ENCODE measurements around the gene ARHGAP26. TPM values are rescaled to one million over a fixed set of nuclear protein-coding genes. Genes with fewer than 3 reads are reported as not detected.

ARHGAP26 gene
- total RNA-seq, 1 experiment from 2014 or later = 65.5 TPM

DNA sequence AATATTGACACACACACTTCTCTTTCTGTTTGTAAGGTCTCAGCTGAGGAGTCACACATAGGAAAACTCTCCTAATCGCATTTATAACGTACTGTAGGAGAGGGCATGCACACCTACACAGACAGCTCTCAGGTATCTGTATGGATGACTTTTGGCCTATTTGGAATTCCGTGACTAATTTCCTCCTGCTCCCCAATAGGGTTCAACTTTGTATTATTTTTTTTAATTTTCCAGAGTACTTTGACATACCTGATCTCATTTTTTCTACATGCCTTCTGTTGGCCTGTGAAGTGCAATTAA, 195.9 kb downstream of the ARHGAP26 start:
- TF ChIP-seq POLR2AphosphoS5 (IDR thresholded peaks at IDR 0.05; ENCODE audit: low read depth, low read length) = no peak
- TF ChIP-seq, protein P1, sequence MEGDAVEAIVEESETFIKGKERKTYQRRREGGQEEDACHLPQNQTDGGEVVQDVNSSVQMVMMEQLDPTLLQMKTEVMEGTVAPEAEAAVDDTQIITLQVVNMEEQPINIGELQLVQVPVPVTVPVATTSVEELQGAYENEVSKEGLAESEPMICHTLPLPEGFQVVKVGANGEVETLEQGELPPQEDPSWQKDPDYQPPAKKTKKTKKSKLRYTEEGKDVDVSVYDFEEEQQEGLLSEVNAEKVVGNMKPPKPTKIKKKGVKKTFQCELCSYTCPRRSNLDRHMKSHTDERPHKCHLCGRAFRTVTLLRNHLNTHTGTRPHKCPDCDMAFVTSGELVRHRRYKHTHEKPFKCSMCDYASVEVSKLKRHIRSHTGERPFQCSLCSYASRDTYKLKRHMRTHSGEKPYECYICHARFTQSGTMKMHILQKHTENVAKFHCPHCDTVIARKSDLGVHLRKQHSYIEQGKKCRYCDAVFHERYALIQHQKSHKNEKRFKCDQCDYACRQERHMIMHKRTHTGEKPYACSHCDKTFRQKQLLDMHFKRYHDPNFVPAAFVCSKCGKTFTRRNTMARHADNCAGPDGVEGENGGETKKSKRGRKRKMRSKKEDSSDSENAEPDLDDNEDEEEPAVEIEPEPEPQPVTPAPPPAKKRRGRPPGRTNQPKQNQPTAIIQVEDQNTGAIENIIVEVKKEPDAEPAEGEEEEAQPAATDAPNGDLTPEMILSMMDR (IDR thresholded peaks at IDR 0.05) = no peak
- TF ChIP-seq TCF7L2 (IDR thresholded peaks at IDR 0.05; ENCODE audit: low read depth, low read length) = no peak
- TF ChIP-seq, protein P2, sequence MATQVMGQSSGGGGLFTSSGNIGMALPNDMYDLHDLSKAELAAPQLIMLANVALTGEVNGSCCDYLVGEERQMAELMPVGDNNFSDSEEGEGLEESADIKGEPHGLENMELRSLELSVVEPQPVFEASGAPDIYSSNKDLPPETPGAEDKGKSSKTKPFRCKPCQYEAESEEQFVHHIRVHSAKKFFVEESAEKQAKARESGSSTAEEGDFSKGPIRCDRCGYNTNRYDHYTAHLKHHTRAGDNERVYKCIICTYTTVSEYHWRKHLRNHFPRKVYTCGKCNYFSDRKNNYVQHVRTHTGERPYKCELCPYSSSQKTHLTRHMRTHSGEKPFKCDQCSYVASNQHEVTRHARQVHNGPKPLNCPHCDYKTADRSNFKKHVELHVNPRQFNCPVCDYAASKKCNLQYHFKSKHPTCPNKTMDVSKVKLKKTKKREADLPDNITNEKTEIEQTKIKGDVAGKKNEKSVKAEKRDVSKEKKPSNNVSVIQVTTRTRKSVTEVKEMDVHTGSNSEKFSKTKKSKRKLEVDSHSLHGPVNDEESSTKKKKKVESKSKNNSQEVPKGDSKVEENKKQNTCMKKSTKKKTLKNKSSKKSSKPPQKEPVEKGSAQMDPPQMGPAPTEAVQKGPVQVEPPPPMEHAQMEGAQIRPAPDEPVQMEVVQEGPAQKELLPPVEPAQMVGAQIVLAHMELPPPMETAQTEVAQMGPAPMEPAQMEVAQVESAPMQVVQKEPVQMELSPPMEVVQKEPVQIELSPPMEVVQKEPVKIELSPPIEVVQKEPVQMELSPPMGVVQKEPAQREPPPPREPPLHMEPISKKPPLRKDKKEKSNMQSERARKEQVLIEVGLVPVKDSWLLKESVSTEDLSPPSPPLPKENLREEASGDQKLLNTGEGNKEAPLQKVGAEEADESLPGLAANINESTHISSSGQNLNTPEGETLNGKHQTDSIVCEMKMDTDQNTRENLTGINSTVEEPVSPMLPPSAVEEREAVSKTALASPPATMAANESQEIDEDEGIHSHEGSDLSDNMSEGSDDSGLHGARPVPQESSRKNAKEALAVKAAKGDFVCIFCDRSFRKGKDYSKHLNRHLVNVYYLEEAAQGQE (IDR thresholded peaks at IDR 0.05; ENCODE audit: insufficient read depth in 1 of 2, low read depth in 2 of 2, low read length in 1 of 2) = no peak
- TF ChIP-seq SIN3A (IDR thresholded peaks at IDR 0.05; ENCODE audit: borderline replicate concordance, insufficient read depth, low read depth, low read length) = no peak
- H3K4me3 ChIP-seq (ENCODE audit: low read depth in 2 of 2, low read length in 2 of 2) = no peak overlapping the region
- H3K4me1 ChIP-seq (ENCODE audit: control insufficient read depth, insufficient read depth, low read length) = no peaks in the 10 kb centered on the region
- no peak overlapping the region for H3K27ac ChIP-seq (ENCODE audit: low read length)
- H3K9me3 ChIP-seq (ENCODE audit: control insufficient read depth, insufficient read depth, low read depth, low read length) = no peaks in the 10 kb centered on the region
- in situ Hi-C loops (cut with HindIII; ENCODE audit: low pct_unique_long_range_greater_than_20kb, low sequenced_read_pairs) (no loop called here), intact Hi-C loops (cut with micrococcal nuclease; ENCODE audit: unreplicated experiment) (no loop called here)
- CTCF ChIA-PET = no interaction called here
- no TSS peak for BruUV-seq (replicated peaks)
- POLR2A ChIA-PET = no interaction called here
- ATAC-seq (no peak), DNase-seq (ENCODE audit: low read depth, low spot score) (no peak)
- no peaks in the 10 kb centered on the region for H3K27me3 ChIP-seq (ENCODE audit: control insufficient read depth, insufficient read depth, low read length)
- H3K36me3 ChIP-seq (ENCODE audit: control insufficient read depth, insufficient read depth, low read length) = no peaks in the 10 kb centered on the region

DNA sequence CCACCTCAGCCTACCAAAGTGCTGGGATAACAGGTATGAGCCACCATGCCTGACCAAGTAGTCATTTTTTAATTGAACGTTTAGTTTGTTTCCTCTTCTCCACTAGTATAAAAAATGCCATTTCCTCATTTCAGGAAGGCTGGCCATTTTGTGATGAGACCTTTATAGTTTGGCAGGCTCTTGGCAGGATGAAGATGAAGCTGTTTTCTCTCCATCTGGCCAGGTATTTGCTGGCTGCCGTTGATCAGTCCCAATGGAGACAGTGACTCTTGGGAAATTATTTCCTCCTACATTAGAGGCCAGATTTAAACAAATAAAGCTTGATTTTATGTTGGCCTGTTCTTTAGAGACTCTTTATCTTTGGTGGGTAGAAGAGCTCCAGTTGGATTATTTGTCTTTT, 199.0 kb downstream of the ARHGAP26 start:
- BruUV-seq (replicated peaks) = no TSS peak
- H3K27ac ChIP-seq (ENCODE audit: low read length) = no peak overlapping the region
- no peak for ATAC-seq
- no peaks in the 10 kb centered on the region for H3K27me3 ChIP-seq (ENCODE audit: control insufficient read depth, insufficient read depth, low read length)
- intact Hi-C loops (cut with micrococcal nuclease; ENCODE audit: unreplicated experiment) = no loop called here
- no peaks in the 10 kb centered on the region for H3K4me1 ChIP-seq (ENCODE audit: control insufficient read depth, insufficient read depth, low read length)
- H3K36me3 ChIP-seq (ENCODE audit: control insufficient read depth, insufficient read depth, low read length) = no peaks in the 10 kb centered on the region
- POLR2A ChIA-PET = no interaction called here
- no peak for DNase-seq (ENCODE audit: low read depth, low spot score)
- H3K4me3 ChIP-seq (ENCODE audit: low read depth in 2 of 2, low read length in 2 of 2) = no peak overlapping the region
- TF ChIP-seq SIN3A (IDR thresholded peaks at IDR 0.05; ENCODE audit: borderline replicate concordance, insufficient read depth, low read depth, low read length) (no peak), TCF7L2 (IDR thresholded peaks at IDR 0.05; ENCODE audit: low read depth, low read length) (no peak), POLR2AphosphoS5 (IDR thresholded peaks at IDR 0.05; ENCODE audit: low read depth, low read length) (no peak)
- TF ChIP-seq, protein P1 (IDR thresholded peaks at IDR 0.05) = no peak
- TF ChIP-seq, protein P2 (IDR thresholded peaks at IDR 0.05; ENCODE audit: insufficient read depth in 1 of 2, low read depth in 2 of 2, low read length in 1 of 2) = no peak
- H3K9me3 ChIP-seq (ENCODE audit: control insufficient read depth, insufficient read depth, low read depth, low read length) = no peaks in the 10 kb centered on the region
- in situ Hi-C loops (cut with HindIII; ENCODE audit: low pct_unique_long_range_greater_than_20kb, low sequenced_read_pairs) = no loop called here
- CTCF ChIA-PET = no interaction called here
